Measurements from ENCODE around the gene DKKL1. TPM values are rescaled to one million over a fixed set of nuclear protein-coding genes. Genes with fewer than 3 reads are reported as not detected.

The DKKL1 gene
- total RNA-seq, 1 experiment from 2014 or later, result not detected

DNA sequence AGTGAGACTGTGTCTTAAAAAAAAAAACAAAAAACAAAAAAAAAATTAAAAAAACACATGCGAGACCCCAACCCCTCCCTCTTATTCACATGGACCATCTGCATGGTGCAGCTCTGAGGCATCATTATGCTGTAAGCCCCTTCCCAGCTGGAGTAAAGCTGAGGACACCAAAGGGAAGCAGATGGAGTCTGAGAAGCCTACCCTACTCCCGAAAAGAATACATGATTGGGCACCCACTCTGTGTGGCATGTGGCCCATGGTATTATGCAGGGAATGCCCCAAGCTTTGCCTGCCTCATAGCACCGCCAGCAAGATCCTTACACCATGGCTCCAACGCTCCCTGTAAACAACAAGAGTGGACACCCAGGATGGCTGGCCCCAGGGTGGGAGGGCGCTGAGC is 54.8 kb downstream of the DKKL1 start:
- no peaks in the 10 kb centered on the region for H3F3A ChIP-seq (ENCODE audit: insufficient read depth, low read depth)
- no peaks in the 10 kb centered on the region for H3K36me3 ChIP-seq (ENCODE audit: low read depth)
- peaks cover 90% of the 10 kb centered on the region for H3K27me3 ChIP-seq (ENCODE audit: insufficient read depth, low read depth)
- H4K20me1 ChIP-seq (ENCODE audit: insufficient read depth), result no peaks in the 10 kb centered on the region
- no peak overlapping the region for H3K27ac ChIP-seq
- H3K4me3 ChIP-seq, result no peak overlapping the region
- intact Hi-C loops (cut with micrococcal nuclease; ENCODE audit: unreplicated experiment), result no loop called here
- H3K4me1 ChIP-seq (replicated peaks; ENCODE audit: insufficient read depth), result no peaks in the 10 kb centered on the region
- TF ChIP-seq, protein P1, sequence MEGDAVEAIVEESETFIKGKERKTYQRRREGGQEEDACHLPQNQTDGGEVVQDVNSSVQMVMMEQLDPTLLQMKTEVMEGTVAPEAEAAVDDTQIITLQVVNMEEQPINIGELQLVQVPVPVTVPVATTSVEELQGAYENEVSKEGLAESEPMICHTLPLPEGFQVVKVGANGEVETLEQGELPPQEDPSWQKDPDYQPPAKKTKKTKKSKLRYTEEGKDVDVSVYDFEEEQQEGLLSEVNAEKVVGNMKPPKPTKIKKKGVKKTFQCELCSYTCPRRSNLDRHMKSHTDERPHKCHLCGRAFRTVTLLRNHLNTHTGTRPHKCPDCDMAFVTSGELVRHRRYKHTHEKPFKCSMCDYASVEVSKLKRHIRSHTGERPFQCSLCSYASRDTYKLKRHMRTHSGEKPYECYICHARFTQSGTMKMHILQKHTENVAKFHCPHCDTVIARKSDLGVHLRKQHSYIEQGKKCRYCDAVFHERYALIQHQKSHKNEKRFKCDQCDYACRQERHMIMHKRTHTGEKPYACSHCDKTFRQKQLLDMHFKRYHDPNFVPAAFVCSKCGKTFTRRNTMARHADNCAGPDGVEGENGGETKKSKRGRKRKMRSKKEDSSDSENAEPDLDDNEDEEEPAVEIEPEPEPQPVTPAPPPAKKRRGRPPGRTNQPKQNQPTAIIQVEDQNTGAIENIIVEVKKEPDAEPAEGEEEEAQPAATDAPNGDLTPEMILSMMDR (conservative IDR thresholded peaks at IDR 0.05), result no peak
- TF ChIP-seq EZH2 (IDR thresholded peaks at IDR 0.05; ENCODE audit: low read depth), result no peak
- no peak overlapping the region for H2AFZ ChIP-seq
- H3K9me3 ChIP-seq (ENCODE audit: insufficient read depth, low read depth), result no peaks in the 10 kb centered on the region
- no peaks in the 10 kb centered on the region for H3K9me2 ChIP-seq (ENCODE audit: insufficient read depth)
- no peak overlapping the region for H3K4me2 ChIP-seq
- CTCF ChIA-PET, result no interaction called here
- no peaks in the 10 kb centered on the region for H3K79me2 ChIP-seq (ENCODE audit: low read depth)
- POLR2A ChIA-PET (ENCODE audit: unreplicated experiment), result no interaction called here
- no TSS peak for BruUV-seq (replicated peaks)
- no peak for DNase-seq

DNA sequence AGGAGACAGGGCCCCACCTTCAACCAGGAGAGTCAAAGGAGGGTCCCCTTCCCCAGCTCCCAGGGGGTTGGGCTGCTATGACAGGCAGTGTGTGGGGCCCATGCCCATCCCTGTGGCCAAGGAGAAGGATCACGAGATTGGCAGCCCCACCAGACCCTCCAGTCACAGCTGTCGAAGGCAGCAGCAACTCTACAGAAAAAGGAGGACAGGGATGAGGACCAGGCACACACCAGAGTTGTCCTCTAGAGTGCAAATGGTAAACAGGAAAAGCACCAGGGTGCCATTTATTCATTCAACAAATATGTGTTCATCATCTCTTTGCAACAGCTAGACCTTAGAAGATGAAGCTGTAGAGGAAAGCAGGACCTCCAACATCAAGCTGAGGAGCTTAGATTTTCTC is 55.5 kb downstream of the DKKL1 start:
- no peaks in the 10 kb centered on the region for H3K9me2 ChIP-seq (ENCODE audit: insufficient read depth)
- H2AFZ ChIP-seq, result no peak overlapping the region
- ChIA-PET POLR2A (ENCODE audit: unreplicated experiment) (no interaction called here), CTCF (no interaction called here)
- H3K79me2 ChIP-seq (ENCODE audit: low read depth), result no peaks in the 10 kb centered on the region
- H3K4me2 ChIP-seq, result no peak overlapping the region
- no peak overlapping the region for H3K4me3 ChIP-seq
- H3K4me1 ChIP-seq (replicated peaks; ENCODE audit: insufficient read depth), result no peaks in the 10 kb centered on the region
- H3K36me3 ChIP-seq (ENCODE audit: low read depth), result no peaks in the 10 kb centered on the region
- DNase-seq, result no peak
- H3K9me3 ChIP-seq (ENCODE audit: insufficient read depth, low read depth), result no peaks in the 10 kb centered on the region
- H3K27me3 ChIP-seq (ENCODE audit: insufficient read depth, low read depth), result peaks cover 97% of the 10 kb centered on the region
- intact Hi-C loops (cut with micrococcal nuclease; ENCODE audit: unreplicated experiment), result no loop called here
- no peaks in the 10 kb centered on the region for H3F3A ChIP-seq (ENCODE audit: insufficient read depth, low read depth)
- TF ChIP-seq, protein P1 (conservative IDR thresholded peaks at IDR 0.05), result no peak
- no peak for TF ChIP-seq EZH2 (IDR thresholded peaks at IDR 0.05; ENCODE audit: low read depth)
- no TSS peak for BruUV-seq (replicated peaks)
- no peak overlapping the region for H3K27ac ChIP-seq
- H4K20me1 ChIP-seq (ENCODE audit: insufficient read depth), result no peaks in the 10 kb centered on the region

DNA sequence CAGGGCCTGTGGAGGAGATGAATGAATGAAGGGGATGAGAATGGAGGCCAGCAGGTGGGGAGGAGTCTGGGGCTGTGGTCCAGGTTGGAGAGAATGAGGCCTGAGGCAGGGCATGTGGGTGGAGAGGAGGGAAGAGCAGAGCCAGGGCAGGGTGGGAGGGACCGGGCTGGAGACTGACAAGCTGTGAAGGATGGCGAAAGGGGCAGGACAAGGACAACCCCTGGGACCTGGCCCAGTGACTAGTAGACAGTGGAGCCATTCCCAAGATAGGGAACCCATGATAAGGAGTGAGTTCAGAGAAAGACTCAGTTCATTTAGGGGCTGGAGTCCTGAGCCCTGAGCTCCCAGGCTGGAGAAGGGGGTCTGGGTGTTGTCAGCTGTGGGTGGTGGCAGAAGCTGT is 56.5 kb downstream of the DKKL1 start:
- CTCF ChIA-PET, result no interaction called here

More for the DNA sequence above, 56.5 kb downstream of the DKKL1 start:
- H3K9me3 ChIP-seq (ENCODE audit: insufficient read depth, low read depth), result no peaks in the 10 kb centered on the region
- H3K9me2 ChIP-seq (ENCODE audit: insufficient read depth), result no peaks in the 10 kb centered on the region
- H3K36me3 ChIP-seq (ENCODE audit: low read depth), result no peaks in the 10 kb centered on the region
- no TSS peak for BruUV-seq (replicated peaks)
- H4K20me1 ChIP-seq (ENCODE audit: insufficient read depth), result no peaks in the 10 kb centered on the region
- TF ChIP-seq EZH2 (IDR thresholded peaks at IDR 0.05; ENCODE audit: low read depth), result no peak
- TF ChIP-seq, protein P1 (conservative IDR thresholded peaks at IDR 0.05), result no peak
- no peaks in the 10 kb centered on the region for H3K79me2 ChIP-seq (ENCODE audit: low read depth)
- intact Hi-C loops (cut with micrococcal nuclease; ENCODE audit: unreplicated experiment), result no loop called here
- no peaks in the 10 kb centered on the region for H3K4me1 ChIP-seq (replicated peaks; ENCODE audit: insufficient read depth)
- POLR2A ChIA-PET (ENCODE audit: unreplicated experiment), result no interaction called here
- no peaks in the 10 kb centered on the region for H3F3A ChIP-seq (ENCODE audit: insufficient read depth, low read depth)
- DNase-seq, result no peak
- no peak overlapping the region for H2AFZ ChIP-seq
- no peak overlapping the region for H3K4me3 ChIP-seq
- H3K27ac ChIP-seq, result no peak overlapping the region
- H3K4me2 ChIP-seq, result no peak overlapping the region
- peaks cover 98% of the 10 kb centered on the region for H3K27me3 ChIP-seq (ENCODE audit: insufficient read depth, low read depth)
